Fibroblast of villous mesenchyme (primary cell): ENCODE results near the gene C16orf86. TPM values are rescaled to one million over a fixed set of nuclear protein-coding genes. Genes with fewer than 3 reads are reported as not detected.
"Not testable (repeated sequence)": the region's sequence is repeated elsewhere in the genome, so short reads cannot be mapped to it uniquely, and the experiment has no call there.

Experiments
- DNase-seq: peaks from one replicate; pipeline ENCODE4 v3.0.0-alpha.2; 2010; ENCODE audit warnings: low read depth
- H3K4me3 ChIP-seq: 2 replicates; pipeline ENCODE4 v1.5.1; 2011; ENCODE audit warnings: low read depth, mild to moderate bottlenecking, low read length
- CTCF ChIP-seq: IDR thresholded peaks from 2 replicates; pipeline ENCODE4 v1.5.1; 2012; ENCODE audit warnings: low read depth, mild to moderate bottlenecking, low read length; ENCODE audit not compliant: insufficient read depth
- total RNA-seq: library from RNA; depleted of rRNA; stranded (reverse); fragments of >200 nt; gene quantifications from 2 replicates; pipeline ENCODE4 v1.2.3, GENCODE V29; 2012

The C16orf86 gene
- total RNA-seq, 1 donor: 1.3 TPM

- H3K4me3 ChIP-seq: no peak overlapping the region
- DNase-seq: no peak
- no peak for TF ChIP-seq CTCF
Observed at GRCh38 chr16:67677712-67678111, 11.1 kb downstream of the C16orf86 start.

- no peak overlapping the region for H3K4me3 ChIP-seq
- TF ChIP-seq CTCF: no peak
- DNase-seq: no peak
Observed at GRCh38 chr16:67678354-67679023, 11.9 kb downstream of the C16orf86 start.

- DNase-seq: no peak
- H3K4me3 ChIP-seq: no peak overlapping the region
- TF ChIP-seq CTCF: no peak
Observed at GRCh38 chr16:67679935-67680897, 13.6 kb downstream of the C16orf86 start.

GRCh38 chr16:67683767-67684166, 17.2 kb downstream of the C16orf86 start:
- no peak for TF ChIP-seq CTCF
- H3K4me3 ChIP-seq: no peak overlapping the region
- no peak for DNase-seq

- no peak overlapping the region for H3K4me3 ChIP-seq
- DNase-seq: no peak
- no peak for TF ChIP-seq CTCF
Observed at GRCh38 chr16:67685388-67686112, 18.9 kb downstream of the C16orf86 start.

GRCh38 chr16:67693517-67694285, 27.1 kb downstream of the C16orf86 start:
- not testable (repeated sequence) for DNase-seq, H3K4me3 ChIP-seq
